HCT116 (cell line): ENCODE results near the gene SCRN1.

ENCODE experiments used
- CTCF ChIP-seq, 3 experiments: fragments of 200-600 bp in 1 of 3; sonication (generic) in 1 of 3; IDR thresholded peaks in 2 of 3; conservative IDR thresholded peaks in 1 of 3; 2 replicates each; pipeline ENCODE4 v1.5.1; 2012 to 2017; ENCODE audit warnings: low read depth in 2 of 3, low read length in 2 of 3, antibody characterized with exemption in 1 of 3, borderline replicate concordance in 1 of 3, control low read depth in 1 of 3, mild to moderate bottlenecking in 1 of 3, mixed read lengths in 1 of 3, mixed run types in 1 of 3, moderate library complexity in 1 of 3; ENCODE audit not compliant: insufficient read depth in 1 of 3
- EGR1 ChIP-seq: IDR thresholded peaks from 2 replicates; pipeline ENCODE4 v1.6.1; 2012; ENCODE audit warnings: low read depth
- EZH2 ChIP-seq: fragments of 200-600 bp; sonication (generic); IDR thresholded peaks from 2 replicates; pipeline ENCODE4 v1.6.1; 2017; ENCODE audit warnings: antibody characterized with exemption, mixed run types
- POLR2AphosphoS5 ChIP-seq: IDR thresholded peaks from 2 replicates; pipeline ENCODE4 v1.6.1; 2011; ENCODE audit warnings: mild to moderate bottlenecking, low read depth, low read length, moderate library complexity
- SIN3A ChIP-seq: IDR thresholded peaks from 2 replicates; pipeline ENCODE4 v1.6.1; 2012; ENCODE audit warnings: low read depth
- TCF7L2 ChIP-seq: IDR thresholded peaks from 2 replicates; pipeline ENCODE4 v1.7.0; 2011; ENCODE audit warnings: borderline replicate concordance, inconsistent platforms; ENCODE audit not compliant: insufficient read depth, insufficient read length; ENCODE audit errors: extremely low read depth
- YY1 ChIP-seq: IDR thresholded peaks from 2 replicates; pipeline ENCODE4 v1.6.1; 2011; ENCODE audit warnings: low read length, low read depth, moderate library complexity, mild to moderate bottlenecking; ENCODE audit not compliant: insufficient replicate concordance; ENCODE audit errors: extremely low read depth
- ZFX ChIP-seq: fragments of 450-650 bp; IDR thresholded peaks from 2 replicates; pipeline ENCODE4 v1.6.1; 2017
- TF ChIP-seq, protein P1 (sequence below): IDR thresholded peaks from 2 replicates; pipeline ENCODE4 v1.6.1; 2012; ENCODE audit warnings: low read depth
- TF ChIP-seq, protein P2 (sequence below): IDR thresholded peaks from 2 replicates; pipeline ENCODE4 v1.6.1; 2011; ENCODE audit warnings: mild to moderate bottlenecking, low read length, moderate library complexity; ENCODE audit not compliant: insufficient replicate concordance; ENCODE audit errors: extremely low read depth
- TF ChIP-seq, protein P3 (sequence below): IDR thresholded peaks from 2 replicates; pipeline ENCODE4 v1.6.1; 2012

GRCh38 chr7:29906200-29907022 is 83.2 kb downstream of the SCRN1 start:
- TF ChIP-seq TCF7L2 = no peak
- no peak for TF ChIP-seq CTCF (IDR thresholded peaks at IDR 0.05 in 2 of 3, conservative IDR thresholded peaks at IDR 0.05 in 1 of 3; ENCODE audit: borderline replicate concordance in 1 of 3, insufficient read depth in 1 of 3, low read depth in 2 of 3, low read length in 2 of 3)
- TF ChIP-seq EZH2 = no peak
- TF ChIP-seq YY1 = no peak
- no peak for TF ChIP-seq POLR2AphosphoS5
- no peak for TF ChIP-seq SIN3A
- TF ChIP-seq ZFX = no peak
- TF ChIP-seq, protein P1, sequence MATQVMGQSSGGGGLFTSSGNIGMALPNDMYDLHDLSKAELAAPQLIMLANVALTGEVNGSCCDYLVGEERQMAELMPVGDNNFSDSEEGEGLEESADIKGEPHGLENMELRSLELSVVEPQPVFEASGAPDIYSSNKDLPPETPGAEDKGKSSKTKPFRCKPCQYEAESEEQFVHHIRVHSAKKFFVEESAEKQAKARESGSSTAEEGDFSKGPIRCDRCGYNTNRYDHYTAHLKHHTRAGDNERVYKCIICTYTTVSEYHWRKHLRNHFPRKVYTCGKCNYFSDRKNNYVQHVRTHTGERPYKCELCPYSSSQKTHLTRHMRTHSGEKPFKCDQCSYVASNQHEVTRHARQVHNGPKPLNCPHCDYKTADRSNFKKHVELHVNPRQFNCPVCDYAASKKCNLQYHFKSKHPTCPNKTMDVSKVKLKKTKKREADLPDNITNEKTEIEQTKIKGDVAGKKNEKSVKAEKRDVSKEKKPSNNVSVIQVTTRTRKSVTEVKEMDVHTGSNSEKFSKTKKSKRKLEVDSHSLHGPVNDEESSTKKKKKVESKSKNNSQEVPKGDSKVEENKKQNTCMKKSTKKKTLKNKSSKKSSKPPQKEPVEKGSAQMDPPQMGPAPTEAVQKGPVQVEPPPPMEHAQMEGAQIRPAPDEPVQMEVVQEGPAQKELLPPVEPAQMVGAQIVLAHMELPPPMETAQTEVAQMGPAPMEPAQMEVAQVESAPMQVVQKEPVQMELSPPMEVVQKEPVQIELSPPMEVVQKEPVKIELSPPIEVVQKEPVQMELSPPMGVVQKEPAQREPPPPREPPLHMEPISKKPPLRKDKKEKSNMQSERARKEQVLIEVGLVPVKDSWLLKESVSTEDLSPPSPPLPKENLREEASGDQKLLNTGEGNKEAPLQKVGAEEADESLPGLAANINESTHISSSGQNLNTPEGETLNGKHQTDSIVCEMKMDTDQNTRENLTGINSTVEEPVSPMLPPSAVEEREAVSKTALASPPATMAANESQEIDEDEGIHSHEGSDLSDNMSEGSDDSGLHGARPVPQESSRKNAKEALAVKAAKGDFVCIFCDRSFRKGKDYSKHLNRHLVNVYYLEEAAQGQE = no peak
- TF ChIP-seq, protein P2, sequence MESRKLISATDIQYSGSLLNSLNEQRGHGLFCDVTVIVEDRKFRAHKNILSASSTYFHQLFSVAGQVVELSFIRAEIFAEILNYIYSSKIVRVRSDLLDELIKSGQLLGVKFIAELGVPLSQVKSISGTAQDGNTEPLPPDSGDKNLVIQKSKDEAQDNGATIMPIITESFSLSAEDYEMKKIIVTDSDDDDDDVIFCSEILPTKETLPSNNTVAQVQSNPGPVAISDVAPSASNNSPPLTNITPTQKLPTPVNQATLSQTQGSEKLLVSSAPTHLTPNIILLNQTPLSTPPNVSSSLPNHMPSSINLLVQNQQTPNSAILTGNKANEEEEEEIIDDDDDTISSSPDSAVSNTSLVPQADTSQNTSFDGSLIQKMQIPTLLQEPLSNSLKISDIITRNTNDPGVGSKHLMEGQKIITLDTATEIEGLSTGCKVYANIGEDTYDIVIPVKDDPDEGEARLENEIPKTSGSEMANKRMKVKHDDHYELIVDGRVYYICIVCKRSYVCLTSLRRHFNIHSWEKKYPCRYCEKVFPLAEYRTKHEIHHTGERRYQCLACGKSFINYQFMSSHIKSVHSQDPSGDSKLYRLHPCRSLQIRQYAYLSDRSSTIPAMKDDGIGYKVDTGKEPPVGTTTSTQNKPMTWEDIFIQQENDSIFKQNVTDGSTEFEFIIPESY = no peak
- TF ChIP-seq, protein P3, sequence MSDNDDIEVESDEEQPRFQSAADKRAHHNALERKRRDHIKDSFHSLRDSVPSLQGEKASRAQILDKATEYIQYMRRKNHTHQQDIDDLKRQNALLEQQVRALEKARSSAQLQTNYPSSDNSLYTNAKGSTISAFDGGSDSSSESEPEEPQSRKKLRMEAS = no peak
- no peak for TF ChIP-seq EGR1
